GM19452 (cell line): ENCODE results near the gene STARD10.

Experiments
- ATAC-seq: cut with Tn5 transposase; IDR thresholded peaks from one replicate; pipeline ENCODE4 v1.9.1; 2021; ENCODE audit not compliant: unreplicated experiment

Gene STARD10

DNA sequence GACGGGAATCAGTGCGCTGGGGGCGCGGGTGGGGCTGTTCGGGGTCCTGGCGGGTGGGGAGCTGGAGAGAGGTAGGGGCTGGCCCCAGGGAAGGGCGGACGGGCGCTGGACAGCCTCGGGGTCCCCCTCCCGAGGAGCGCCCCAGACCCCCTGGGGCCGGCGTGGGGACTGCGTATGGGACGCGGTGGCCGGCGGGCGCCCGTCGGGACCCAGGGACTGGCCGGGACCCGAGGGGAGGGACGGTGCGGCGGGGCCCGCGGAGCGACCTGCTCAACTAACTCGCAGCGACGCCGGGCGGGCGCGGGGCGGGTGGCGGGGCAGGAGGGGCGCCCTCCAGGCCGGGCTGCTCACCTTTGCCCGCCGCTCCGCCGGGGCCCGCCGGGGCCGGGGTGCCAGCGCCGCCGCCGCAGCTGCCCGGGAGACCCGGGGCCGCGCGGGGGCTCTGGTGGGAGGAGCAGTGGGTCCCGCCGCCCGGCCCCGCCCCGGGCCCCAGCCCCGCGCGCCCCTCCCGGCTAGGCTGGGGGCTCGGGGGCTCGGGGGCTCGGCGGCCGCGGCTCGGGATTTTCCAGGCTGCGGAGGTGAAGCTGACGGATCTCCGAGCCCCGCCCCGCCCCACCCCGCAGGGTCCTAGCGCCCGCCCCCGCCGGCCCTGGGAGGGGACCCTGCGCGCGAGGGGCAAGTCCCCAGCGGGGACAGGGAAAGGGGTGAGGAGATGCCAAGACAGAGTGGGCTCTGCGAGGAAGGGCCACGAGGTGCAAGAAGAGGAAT, 12.3 kb downstream of the STARD10 start:
- no peak for ATAC-seq

- ATAC-seq, result no peak
These were observed 12.9 kb downstream of the STARD10 start for GRCh38 chr11:72781063-72781312.

DNA sequence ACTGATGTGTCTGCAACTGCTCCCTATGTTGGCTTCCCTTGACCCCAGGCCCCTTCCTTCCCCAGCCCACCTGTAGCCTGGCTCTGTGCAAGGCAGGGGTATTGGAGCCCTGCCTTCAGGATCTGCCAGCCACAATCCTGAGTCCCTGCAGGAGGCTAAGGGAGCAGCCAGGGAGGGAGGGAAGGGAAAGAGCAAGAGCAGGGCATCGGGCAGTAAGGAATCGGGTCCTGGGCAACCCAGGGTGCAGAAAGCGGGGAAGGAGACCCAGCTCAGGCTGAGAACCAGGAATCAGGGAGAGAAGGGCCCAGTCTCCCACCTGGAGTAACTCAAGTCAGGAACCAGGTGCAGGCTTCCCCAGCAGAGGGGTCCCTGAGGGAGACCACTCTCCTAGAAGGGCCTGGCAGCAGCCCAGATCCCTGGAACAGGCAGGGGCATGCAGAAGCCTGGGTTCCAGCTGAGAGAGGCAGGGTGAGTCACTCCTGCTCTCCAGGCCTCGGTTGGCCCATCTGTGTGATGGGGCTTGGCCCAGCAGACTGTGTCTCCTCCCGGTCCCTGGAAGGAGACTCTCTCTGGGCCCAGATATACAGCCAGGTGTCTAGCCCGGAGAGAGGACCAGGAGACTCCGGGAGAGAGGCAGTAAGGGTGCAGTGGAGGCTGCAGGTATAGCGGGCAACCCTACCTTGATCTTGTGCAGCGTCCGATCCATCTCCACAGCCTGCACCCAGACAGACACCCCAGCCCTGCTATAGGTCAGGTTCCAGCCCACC, 13.4 kb downstream of the STARD10 start:
- ATAC-seq, result no peak

GRCh38 chr11:72779495-72780128, 14.2 kb downstream of the STARD10 start:
- no peak for ATAC-seq

- no peak for ATAC-seq
These were observed 15.0 kb downstream of the STARD10 start for GRCh38 chr11:72778535-72779494.

- ATAC-seq, result no peak
These were observed 16.0 kb downstream of the STARD10 start for GRCh38 chr11:72777755-72778278.

- ATAC-seq, result no peak
These were observed 16.7 kb downstream of the STARD10 start for GRCh38 chr11:72776844-72777754.

DNA sequence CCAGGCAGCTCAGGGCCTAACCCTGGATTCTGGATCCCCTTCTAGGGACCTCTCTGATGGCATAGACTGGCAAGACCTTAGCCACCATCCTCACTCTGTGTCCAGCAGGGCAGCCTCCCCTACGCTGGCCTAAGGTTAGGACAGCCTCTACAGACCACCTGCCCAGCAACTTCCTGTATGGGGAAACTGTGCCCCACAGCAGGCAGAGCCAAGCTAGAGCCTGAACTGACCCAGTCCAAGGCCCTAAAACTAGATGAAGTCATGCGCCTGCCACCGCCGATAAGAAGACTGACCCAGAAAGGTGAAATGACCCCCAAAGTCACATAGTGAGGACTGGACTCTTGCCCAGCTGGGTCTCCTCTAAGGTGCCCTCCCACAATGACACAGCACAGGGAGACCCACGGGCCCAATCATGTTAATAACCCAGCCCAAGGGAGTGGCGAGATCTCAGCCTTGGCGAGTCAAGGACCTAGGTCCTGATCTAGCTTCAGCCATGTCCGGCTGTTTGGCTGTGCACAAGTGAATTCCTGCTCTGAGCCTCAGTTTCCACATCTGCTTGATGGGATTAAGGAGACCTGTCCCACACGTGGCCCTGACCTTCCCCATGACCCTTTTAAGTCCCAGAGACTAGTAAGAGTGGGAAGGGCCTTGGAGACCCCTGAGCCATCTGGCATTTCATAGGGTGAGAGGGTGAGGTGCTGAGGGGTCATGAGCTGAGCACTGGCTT, 17.6 kb downstream of the STARD10 start:
- no peak for ATAC-seq

DNA sequence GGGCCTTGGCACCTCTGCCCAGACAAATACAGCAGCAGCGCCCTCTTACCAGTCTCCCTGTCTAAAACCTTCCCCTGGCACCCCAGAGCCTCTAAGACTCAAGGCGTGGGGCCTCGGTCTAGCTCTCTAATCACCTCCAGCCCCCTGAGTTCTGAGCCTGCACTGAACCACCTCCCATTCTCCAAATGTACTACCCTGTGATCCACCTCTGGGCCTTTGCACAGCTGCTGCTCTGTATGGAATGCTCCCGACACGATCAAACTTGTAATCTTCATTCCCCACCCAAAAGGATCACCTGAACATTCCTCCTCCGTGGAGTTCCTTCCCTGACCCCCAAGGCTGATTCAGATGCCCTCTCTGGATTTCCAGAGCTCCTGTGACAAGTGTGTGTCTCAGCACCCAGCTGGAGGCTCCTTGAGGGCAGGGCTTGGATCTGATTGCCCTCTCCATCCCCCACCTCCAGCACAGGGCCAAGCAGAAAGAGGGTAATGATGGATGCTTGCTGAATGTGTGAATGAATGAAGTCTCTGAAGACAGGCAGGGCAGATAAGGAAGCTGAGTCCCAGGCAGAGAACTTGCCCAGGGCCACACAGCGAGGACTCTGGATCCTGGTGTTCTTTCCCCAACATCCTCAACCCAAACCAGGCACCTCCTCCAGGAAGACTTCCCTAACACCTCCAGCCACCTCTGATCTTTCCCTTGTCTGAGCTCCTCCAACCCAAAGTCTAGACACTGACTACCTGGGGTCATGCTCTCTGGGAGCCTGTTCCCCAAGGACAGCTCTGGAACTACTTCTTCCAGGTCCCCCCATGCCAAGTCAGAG, 18.3 kb downstream of the STARD10 start:
- ATAC-seq, result no peak

DNA sequence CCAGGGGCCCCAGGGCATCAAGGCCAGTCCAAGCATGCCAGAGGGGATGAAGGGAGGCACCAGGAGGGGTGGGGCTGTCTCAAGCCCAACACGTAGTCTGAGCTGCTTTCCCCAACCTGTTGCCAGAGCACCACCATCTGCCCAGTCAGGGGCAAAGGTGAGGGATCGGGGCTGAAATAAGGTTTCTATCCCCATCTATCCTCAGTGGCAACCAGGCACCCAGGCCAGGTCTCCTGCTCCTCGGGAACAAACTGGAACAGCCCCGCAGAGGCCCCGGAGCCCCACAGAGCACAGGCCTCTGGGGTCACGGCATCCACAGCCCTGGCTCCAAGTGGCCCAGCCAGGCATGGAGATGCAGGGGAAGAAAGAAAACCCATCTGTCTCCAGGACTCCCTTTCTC, 19.3 kb downstream of the STARD10 start:
- no peak for ATAC-seq

DNA sequence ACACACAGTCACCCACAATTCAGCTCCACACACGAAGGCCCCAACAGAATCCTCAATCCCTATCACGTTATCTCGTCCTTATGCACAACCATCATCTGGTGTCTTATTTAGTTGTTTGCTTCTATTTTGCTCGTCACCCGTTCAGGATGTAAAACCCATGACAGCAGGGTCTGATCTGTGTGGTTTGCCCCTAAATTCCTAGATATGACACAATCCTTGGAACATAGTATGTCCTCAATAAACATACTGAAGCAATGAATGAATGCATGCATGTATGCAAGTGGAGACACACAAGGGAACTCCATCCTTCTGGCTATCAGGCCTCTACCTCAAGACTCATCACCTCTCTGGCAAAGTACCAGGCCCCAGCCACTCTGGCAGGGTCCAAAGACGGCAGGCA, 20.2 kb downstream of the STARD10 start:
- no peak for ATAC-seq

DNA sequence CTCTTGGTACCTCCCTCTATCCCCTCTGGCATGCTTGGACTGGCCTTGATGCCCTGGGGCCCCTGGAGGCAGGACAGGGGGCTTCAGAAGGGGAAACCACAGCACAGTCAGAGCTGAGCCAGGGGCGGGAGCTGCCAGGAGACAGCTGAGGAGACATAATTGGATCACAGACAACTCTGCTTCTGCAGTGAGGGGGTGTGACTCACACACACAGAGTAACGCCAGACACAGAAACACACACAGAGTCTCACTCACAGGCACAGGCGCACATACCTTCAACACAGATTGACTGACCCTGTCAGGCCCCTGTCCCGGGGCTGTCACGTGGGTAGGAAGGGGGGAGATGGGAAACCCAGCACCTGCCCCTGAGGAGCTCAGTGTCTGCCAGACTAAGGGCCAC, 20.6 kb downstream of the STARD10 start:
- ATAC-seq, result no peak

DNA sequence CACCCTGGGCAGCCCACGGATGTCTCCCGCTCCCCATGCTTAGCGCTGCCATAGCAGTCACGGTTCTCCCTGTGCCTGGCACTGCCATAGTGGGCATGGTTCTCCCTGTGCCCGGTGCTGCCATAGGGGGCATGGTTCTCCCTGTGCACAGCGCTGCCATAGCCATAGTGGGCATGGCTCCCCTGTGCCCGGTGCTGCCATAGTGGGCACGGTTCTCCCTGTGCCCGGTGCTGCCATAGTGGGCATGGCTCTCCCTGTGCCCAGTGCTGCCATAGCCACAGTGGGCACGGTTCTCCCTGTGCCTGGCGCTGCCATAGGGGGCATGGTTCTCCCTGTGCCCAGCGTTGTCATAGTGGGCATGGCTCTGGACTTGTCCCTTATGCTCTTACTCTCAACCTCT, 21.8 kb downstream of the STARD10 start:
- ATAC-seq, result no peak

GRCh38 chr11:72771507-72771906, 22.3 kb downstream of the STARD10 start:
- ATAC-seq, result no peak

DNA sequence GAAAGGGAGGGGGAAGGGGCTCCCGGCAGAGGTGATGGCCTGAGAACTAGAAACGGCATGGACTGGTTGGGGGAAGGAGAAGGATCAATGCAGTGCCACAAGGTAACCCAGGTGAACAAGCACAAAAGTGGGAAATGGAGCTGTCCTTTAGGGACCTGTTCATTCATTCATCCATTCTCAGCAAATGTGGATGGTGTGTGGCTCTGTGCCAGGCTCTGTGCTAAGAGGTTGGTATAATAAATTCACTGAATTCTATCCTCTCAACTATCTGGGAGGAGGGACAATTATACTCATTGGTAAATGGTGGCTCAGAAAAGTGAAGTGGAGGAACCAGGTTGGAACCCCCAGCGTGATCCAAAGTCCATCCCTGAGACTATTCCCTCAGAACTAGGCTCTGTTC, 23.0 kb downstream of the STARD10 start:
- no peak for ATAC-seq

GRCh38 chr11:72769680-72770079, 24.2 kb downstream of the STARD10 start:
- ATAC-seq, result no peak

DNA sequence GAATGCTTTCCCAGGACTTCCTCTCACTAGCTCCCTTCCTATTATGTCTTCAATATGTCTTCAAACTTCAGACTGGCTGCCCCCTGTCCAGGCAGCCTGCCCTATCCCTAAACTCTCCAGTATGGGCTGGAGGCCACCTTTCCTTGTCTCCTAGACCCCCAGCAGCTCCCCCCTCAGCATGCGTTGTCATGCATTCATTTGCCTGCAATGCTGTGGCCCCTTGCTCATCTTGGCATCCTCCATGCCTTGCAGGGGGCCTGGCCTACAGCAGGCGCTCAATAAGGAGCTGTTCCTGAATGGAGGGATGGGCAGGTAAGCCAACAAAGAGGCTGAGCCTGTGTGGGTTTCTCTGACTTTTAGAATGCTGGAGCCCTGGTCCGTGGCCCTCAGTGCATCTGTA, 25.3 kb downstream of the STARD10 start:
- no peak for ATAC-seq
